Measurements from ENCODE around the gene SELENON.

The SELENON gene

GRCh38 chr1:25786887-25787759 is 12.9 kb upstream of the SELENON start:
- DNase-seq: peak in 7 of 42 donors; percentile 29 to 73 (median 42)

GRCh38 chr1:25787760-25788166 is 12.2 kb upstream of the SELENON start:
- DNase-seq: peak in 2 of 42 donors; percentile 53 to 57
- intact Hi-C loops (cut with DNase I): no loop called here

More at GRCh38 chr1:25786887-25787759, 12.9 kb upstream of the SELENON start:
- intact Hi-C loops (cut with DNase I): no loop called here

- DNase-seq: no peak
- intact Hi-C loops (cut with DNase I): loop anchor here (10.0 kb wide), 1 partner anchor 286 kb away; no protein-coding TSS in a partner anchor
Observed at GRCh38 chr1:25790472-25790871, 9.5 kb upstream of the SELENON start.

DNA sequence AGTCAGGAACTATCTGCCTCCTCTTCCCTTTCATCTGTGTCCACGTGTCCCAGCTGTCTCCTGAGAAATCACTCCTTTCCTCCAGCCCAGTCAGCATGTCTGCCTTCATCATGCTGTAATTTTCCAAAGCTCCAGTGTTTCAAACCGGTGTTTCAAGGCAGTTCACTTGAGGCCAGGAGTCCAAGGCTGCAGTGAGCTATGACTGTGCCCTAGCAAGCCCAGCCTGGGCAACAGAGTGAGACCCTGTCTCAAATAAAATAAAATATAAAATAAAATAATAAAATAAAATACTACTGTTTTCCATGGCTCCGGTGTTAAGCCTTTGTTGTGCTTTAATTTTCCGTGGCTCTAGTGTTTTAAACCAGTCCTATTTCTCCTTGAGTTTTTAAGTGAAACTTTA is 7.9 kb upstream of the SELENON start:
- intact Hi-C loops (cut with DNase I): loop anchor here (10.0 kb wide), 1 partner anchor 287 kb away; no protein-coding TSS in a partner anchor
- no peak for DNase-seq

DNA sequence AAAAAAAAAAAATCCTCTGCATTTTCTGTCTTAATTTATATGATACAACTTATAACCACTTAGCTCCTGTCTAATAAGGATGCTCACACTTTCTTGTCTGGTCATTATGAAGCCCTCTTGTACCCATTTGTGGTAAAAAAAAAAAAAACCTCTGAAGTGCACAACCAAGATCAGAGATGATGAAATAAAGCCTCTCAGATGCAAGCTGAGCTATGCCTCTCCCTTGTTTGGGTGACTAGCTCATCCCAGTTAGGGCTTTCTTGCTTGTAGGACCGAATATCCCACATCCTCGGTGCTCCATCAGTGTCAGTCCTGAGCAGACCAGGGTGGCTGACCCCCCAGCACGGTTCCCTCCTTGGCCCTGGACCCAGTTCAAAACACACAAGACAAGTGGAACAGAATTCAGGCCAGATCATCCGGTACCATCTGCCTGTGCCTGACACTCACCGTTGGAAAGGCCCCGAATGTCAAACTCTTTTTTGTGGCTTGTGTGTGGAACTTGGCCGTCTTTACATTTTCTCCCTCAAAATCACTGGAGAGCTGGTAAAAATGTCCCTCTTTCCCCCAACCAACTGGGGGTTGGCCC is 6.3 kb upstream of the SELENON start:
- intact Hi-C loops (cut with DNase I): loop anchor here (10.0 kb wide), 1 partner anchor 289 kb away; no protein-coding TSS in a partner anchor
- no peak for DNase-seq

- intact Hi-C loops (cut with DNase I): loop anchor here (10.0 kb wide), 1 partner anchor 290 kb away; no protein-coding TSS in a partner anchor
- DNase-seq: no peak
Observed at GRCh38 chr1:25794325-25794724, 5.7 kb upstream of the SELENON start.

GRCh38 chr1:25795211-25795610 is 4.8 kb upstream of the SELENON start:
- no peak for DNase-seq
- intact Hi-C loops (cut with DNase I): loop anchor here (5.0 to 10.0 kb wide), 2 partner anchors 188 to 290 kb away; no protein-coding TSS in a partner anchor

DNA sequence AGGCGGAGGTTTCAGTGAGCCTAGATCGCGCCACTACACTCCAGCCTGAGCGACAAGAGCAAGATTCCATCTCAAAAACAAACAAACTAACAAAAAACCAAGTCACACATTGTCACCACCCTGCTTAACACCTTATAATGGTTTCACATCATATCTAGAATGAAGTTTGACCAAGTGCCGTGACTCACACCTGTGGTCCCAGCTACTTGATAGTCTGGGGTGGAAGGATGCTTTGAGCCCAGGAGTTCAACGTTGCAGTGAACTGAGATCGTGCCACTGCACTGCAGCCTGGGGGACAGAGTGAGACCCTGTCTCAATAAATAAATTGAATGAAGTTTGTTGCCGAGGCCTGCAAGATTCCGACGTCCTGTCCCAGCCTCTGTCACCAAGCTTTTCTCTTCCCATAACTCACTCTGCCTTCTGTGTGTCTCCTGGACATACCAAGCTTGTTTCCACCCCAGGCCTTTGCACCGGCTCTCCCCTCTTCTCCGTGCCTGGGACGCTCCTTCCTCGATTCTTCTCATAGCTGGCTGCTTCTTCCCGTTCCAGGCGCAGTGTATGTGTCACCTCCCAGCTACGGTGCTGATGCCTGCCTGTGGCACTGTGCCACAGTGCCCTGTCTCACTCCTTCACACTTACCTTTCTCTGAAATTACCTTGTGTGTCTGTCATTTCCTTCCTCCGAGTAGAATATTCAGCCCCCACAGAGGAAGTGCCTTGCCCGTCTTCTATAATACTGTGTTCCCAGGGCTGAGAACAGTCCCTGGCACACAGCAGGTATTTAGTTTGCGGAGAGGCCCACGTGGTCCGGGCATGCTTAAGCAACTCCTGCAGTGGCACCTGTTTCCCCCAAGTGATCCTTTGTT is 3.8 kb upstream of the SELENON start:
- DNase-seq: peak in 40 of 42 donors; percentile 47 to 86 (median 70)
- intact Hi-C loops (cut with DNase I): loop anchor here (5.0 to 10.0 kb wide), 2 partner anchors 189 to 291 kb away; no protein-coding TSS in a partner anchor

GRCh38 chr1:25796811-25797458 is 3.1 kb upstream of the SELENON start:
- DNase-seq: peak; percentile 76 to 94 (median 88)
- intact Hi-C loops (cut with DNase I): loop anchor here (5.0 to 10.0 kb wide), 2 partner anchors 190 to 292 kb away; no protein-coding TSS in a partner anchor

- peak in 1 of 42 donors; percentile 48 for DNase-seq
- intact Hi-C loops (cut with DNase I): loop anchor here (5.0 to 10.0 kb wide), 2 partner anchors 191 to 293 kb away; no protein-coding TSS in a partner anchor
Observed at GRCh38 chr1:25797939-25798338, 2.1 kb upstream of the SELENON start.

GRCh38 chr1:25798666-25799351 is 1.2 kb upstream of the SELENON start:
- no peak for DNase-seq
- intact Hi-C loops (cut with DNase I): loop anchor here (5.0 to 10.0 kb wide), 2 partner anchors 192 to 294 kb away; no protein-coding TSS in a partner anchor

DNA sequence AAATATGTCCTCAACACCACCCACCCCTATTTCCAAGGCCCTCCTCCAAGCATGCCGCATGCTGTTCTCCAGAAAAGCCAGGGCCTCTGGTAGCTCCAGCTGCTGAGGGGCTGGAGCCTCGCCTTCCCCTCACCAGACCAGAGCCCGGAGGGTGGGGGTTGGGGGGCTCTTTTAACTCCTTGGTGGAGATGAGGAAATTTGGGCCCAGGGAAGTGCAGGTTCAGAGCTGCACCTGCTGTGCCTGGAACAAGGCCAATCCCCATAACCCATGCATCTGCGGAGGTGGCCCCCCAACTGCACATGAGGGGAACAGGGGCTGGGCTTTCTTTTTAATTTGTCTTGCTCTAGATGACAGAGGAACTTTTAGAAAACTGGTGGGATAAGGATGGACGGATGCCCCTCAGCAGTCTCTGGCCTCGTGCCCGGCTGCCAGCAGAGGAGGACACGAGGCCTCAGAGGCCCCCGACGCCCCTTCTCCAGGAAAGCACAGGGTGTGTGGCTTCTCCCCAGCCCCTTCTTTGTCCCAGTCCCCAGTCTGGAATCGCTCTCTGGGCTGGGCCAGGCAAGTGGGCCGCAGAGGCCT is 550 bp upstream of the SELENON start:
- intact Hi-C loops (cut with DNase I): loop anchor here (5.0 to 10.0 kb wide), 2 partner anchors 192 to 295 kb away; no protein-coding TSS in a partner anchor
- DNase-seq: peak in 1 of 42 donors; percentile 48

DNA sequence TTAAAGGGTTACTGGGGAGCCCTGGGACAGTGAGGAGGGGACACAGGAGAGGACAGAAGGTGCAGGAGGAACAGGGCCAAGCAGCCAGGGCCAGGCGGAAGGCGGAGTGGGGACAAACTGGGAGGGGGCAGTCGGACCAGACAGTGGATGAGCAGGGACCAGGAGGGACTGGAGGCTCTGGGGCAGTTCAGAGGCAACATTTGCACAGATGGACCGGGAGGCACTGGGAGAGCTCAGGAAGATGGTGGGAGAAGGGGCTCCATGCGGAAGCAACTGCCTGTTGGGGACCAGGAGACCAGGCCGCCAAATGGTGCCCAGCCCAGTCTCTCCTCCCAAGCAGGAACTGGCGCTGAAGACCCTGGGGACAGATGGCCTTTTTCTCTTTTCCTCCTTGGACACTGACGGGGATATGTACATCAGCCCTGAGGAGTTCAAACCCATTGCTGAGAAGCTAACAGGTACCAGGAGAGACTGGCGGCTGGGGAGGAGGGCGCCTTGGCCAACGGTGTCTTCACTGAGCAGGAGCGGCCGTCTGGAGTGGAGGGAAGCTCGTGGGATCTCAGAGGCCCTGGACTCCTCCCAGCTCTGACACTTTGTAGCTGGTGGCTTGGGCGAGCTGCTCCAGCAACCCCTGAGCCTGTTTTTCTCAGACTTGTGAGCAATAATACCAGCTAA is 847 bp downstream of the SELENON start:
- DNase-seq: peak in 1 of 42 donors; percentile 46
- intact Hi-C loops (cut with DNase I): no loop called here

- no peak for DNase-seq
- intact Hi-C loops (cut with DNase I): no loop called here
Observed at GRCh38 chr1:25802915-25803314, 2.9 kb downstream of the SELENON start.

DNA sequence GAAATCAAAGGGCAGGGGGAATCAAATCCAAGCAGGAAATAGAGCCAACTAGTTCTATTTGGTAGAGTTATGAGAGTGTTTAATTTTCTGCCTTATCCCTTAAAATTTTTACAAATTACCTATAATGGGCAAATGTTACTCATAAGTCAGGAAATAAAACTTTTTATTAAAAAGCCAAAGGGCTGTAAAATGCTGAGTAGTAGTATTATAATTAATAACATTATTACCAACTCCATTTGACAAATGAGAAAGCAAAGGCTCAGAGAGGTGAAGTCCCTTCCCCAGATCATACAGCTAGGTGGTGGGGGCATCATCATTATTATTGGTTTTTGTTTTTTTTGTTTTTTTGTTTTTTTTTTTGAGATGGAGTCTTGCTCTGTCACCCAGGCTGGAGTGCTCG is 3.4 kb downstream of the SELENON start:
- intact Hi-C loops (cut with DNase I): no loop called here
- DNase-seq: no peak

DNA sequence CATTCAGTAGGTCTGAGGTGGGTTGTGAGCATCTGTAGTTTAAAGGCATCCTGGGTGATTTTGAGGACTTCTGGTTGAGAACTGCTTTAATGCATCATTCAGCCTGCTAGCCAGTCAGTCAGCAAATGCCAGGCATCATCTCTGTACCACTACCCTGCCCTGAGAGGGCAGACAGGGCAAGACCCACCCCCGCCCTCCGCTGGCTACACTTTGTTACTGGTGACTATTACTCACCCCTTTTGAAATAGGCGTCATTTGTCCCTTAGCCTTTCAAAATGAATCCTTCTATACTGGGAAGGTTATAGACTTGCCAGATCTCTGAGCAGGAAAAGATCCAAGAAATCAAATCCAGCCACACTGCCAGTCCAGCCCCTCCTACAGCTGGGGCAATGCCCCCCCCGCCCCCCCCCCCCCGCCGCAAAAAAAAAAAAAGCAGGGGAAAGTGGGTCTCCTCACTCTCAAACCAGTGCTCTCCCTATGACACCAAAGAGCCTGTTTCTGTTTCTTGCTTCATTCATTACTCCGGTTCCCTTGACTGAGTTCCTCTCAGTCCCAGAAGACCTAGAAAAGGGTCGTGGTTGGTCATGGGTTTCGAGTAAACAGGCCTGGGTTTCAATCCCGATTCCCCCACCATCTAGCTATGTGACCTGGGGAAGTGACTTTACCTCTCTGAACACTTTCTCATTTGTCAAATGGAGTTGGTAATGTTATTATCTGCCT is 4.4 kb downstream of the SELENON start:
- intact Hi-C loops (cut with DNase I): no loop called here
- no peak for DNase-seq

Data from head of caudate nucleus (tissue), 42 donors.